ENCODE data around the gene SLC7A7.
"Not testable (repeated sequence)": the region's sequence is repeated elsewhere in the genome, so short reads cannot be mapped to it uniquely, and the experiment has no call there.

- TF ChIP-seq EZH2 (IDR thresholded peaks at IDR 0.05; ENCODE audit: borderline replicate concordance, insufficient read depth, low read length, poor library complexity, severe bottlenecking); EP300 (conservative IDR thresholded peaks at IDR 0.05; ENCODE audit: poor library complexity, severe bottlenecking); CTCF (IDR thresholded peaks at IDR 0.05; ENCODE audit: poor library complexity, severe bottlenecking); REST (IDR thresholded peaks at IDR 0.05; ENCODE audit: borderline replicate concordance); TAF1 (IDR thresholded peaks at IDR 0.05; ENCODE audit: low read depth); POLR2AphosphoS5 (IDR thresholded peaks at IDR 0.05): not testable (repeated sequence)
Measured at GRCh38 chr14:22725374-22725773, 89.9 kb downstream of the SLC7A7 start.

Data from neural cell (in vitro differentiated cells).